K562 (cell line): ENCODE measurements around the gene PARD6B. TPM values are rescaled to one million over a fixed set of nuclear protein-coding genes. Genes with fewer than 3 reads are reported as not detected.

Experiments
- ATF2 ChIP-seq: sonication (generic); formaldehyde crosslinking; IDR thresholded peaks from 2 replicates; pipeline ENCODE4 v1.8.1; 2022; ENCODE audit warnings: missing genetic modification reagents
- BHLHE40 ChIP-seq: IDR thresholded peaks from 2 replicates; pipeline ENCODE4 v1.6.1; 2011; ENCODE audit warnings: low read length, improper control_type of control experiment
- CLOCK ChIP-seq: fragments of 250-450 bp; sonication (Bioruptor Pico); IDR thresholded peaks from 2 replicates; pipeline ENCODE4 v1.4.0; 2020; ENCODE audit warnings: mild to moderate bottlenecking, moderate library complexity, borderline replicate concordance
- ETS1 ChIP-seq: conservative IDR thresholded peaks from 2 replicates; pipeline ENCODE4 v1.6.1; 2011; ENCODE audit warnings: low read depth, mild to moderate bottlenecking, low read length; ENCODE audit not compliant: control insufficient read depth
- HMGXB4 ChIP-seq: sonication (generic); formaldehyde crosslinking; IDR thresholded peaks from 2 replicates; pipeline ENCODE4 v1.8.1; 2023; ENCODE audit warnings: mild to moderate bottlenecking, missing genetic modification reagents
- HNRNPUL1 ChIP-seq: fragments of 200-400 bp; formaldehyde crosslinking; IDR thresholded peaks from 2 replicates; pipeline ENCODE4 v1.6.1; 2017; ENCODE audit warnings: low read length
- MBD2 ChIP-seq: sonication (generic); IDR thresholded peaks from 2 replicates; pipeline ENCODE4 v1.6.1; 2016; ENCODE audit warnings: low read depth, borderline replicate concordance
- NCOA4 ChIP-seq: fragments of 450-650 bp; IDR thresholded peaks from 2 replicates; pipeline ENCODE4 v1.6.1; 2018; ENCODE audit warnings: mild to moderate bottlenecking; ENCODE audit not compliant: partially characterized antibody
- POLR2H ChIP-seq: IDR thresholded peaks from 2 replicates; pipeline ENCODE4 v1.6.1; 2016; ENCODE audit warnings: missing genetic modification characterization, low read depth, mild to moderate bottlenecking, control low read depth, missing compliant biosample characterization, moderate library complexity
- PTBP1 ChIP-seq: fragments of 200-400 bp; formaldehyde crosslinking; IDR thresholded peaks from 2 replicates; pipeline ENCODE4 v1.6.1; 2017; ENCODE audit warnings: low read depth, low read length
- SAP30 ChIP-seq: fragments of 200-600 bp; sonication (generic); IDR thresholded peaks from 2 replicates; pipeline ENCODE4 v1.6.1; 2012; ENCODE audit warnings: borderline replicate concordance, low read depth, mild to moderate bottlenecking, moderate library complexity, low read length, control low read depth, inconsistent platforms; ENCODE audit not compliant: insufficient read depth, poor library complexity, severe bottlenecking
- TRIM28 ChIP-seq: fragments of 450-650 bp; IDR thresholded peaks from 2 replicates; pipeline ENCODE4 v1.6.1; 2017
- WHSC1 ChIP-seq: IDR thresholded peaks from one replicate; pipeline ENCODE4 v1.6.1; 2012; ENCODE audit warnings: low read length, control low read depth, inconsistent platforms
- YY1 ChIP-seq, 3 experiments: IDR thresholded peaks; 2 replicates each; pipeline ENCODE4 v1.6.1; 2011; ENCODE audit warnings: low read length in 2 of 3, mild to moderate bottlenecking in 2 of 3, moderate library complexity in 2 of 3, borderline replicate concordance in 1 of 3, control low read depth in 1 of 3, low read depth in 1 of 3; ENCODE audit not compliant: insufficient read depth in 3 of 3, insufficient replicate concordance in 2 of 3, control insufficient read depth in 1 of 3, insufficient read length in 1 of 3; ENCODE audit errors: extremely low read depth in 1 of 3
- ZFP36 ChIP-seq: fragments of 150-350 bp; IDR thresholded peaks from 2 replicates; pipeline ENCODE4 v1.6.1; 2018; ENCODE audit warnings: low read length, low read depth; ENCODE audit not compliant: partially characterized antibody
- ZKSCAN8 ChIP-seq: fragments of 200-800 bp; sonication (Bioruptor generic); IDR thresholded peaks from 2 replicates; pipeline ENCODE4 v1.6.1; 2016; ENCODE audit warnings: missing genetic modification characterization, missing compliant biosample characterization
- ZNF384 ChIP-seq: IDR thresholded peaks from 2 replicates; pipeline ENCODE4 v1.6.1; 2012; ENCODE audit warnings: low read depth, low read length, improper control_type of control experiment
- ZNF436 ChIP-seq: fragments of 250-450, 450-650 bp; sonication (Bioruptor Pico); formaldehyde crosslinking; IDR thresholded peaks from 2 replicates; pipeline ENCODE4 v1.7.0; 2020; ENCODE audit warnings: mild to moderate bottlenecking
- ZNF507 ChIP-seq: conservative IDR thresholded peaks from 2 replicates; pipeline ENCODE4 v1.6.1; 2017; ENCODE audit warnings: missing genetic modification characterization, missing compliant biosample characterization
- polyA plus RNA-seq, 8 experiments: library from polyadenylated mRNA; depleted of rRNA in 4 of 8; stranded (reverse) in 5 of 8; unstranded in 3 of 8; fragments of >200 nt; fragmentation: Nextera tagmentation in 2 of 8; fragmentation: Illumina TruSeq in 1 of 8; extraction: Ambion mirVana in 2 of 8; extraction: Trizol in 1 of 8; gene quantifications; 2 replicates each; pipeline versions ENCODE4 v1.2.1 to v1.2.3, GENCODE V29; 2011 to 2014; ENCODE audit warnings: inconsistent platforms in 1 of 8, missing spikeins in 1 of 8
- total RNA-seq, 7 experiments: library from RNA; depleted of rRNA in 6 of 7; stranded (reverse); fragments of >200 nt in 6 of 7; fragmentation: Illumina TruSeq in 2 of 7; extraction: Trizol in 2 of 7; gene quantifications; 2 replicates each; pipeline versions ENCODE4 v1.2.1 to v1.2.3, GENCODE V29; 2011 to 2021; ENCODE audit warnings: low replicate concordance in 1 of 7

Gene PARD6B
- total and polyA plus RNA-seq, 9 of the 15 experiments (the other 6 are each of a cell fraction or from before 2014, with no cell fraction given) = 1.7 to 12.3 (median 5.5) TPM

- TF ChIP-seq CLOCK (no peak; the same call in 1 of the 2 replicates), HMGXB4 (CRISPR knock-in tag) (0 out of 2 replicates have a peak, but pooled peaks have one; percentile 52), ZNF384 (no peak), ZKSCAN8 (CRISPR knock-in tag) (peak; percentile 79; the same call in 1 of the 2 replicates), NCOA4 (peak; percentile 54), BHLHE40 (peak; percentile 58; the same call in 1 of the 2 replicates), ZNF507 (no peak), HNRNPUL1 (no peak), YY1 (IDR thresholded peaks at IDR 0.05; ENCODE audit: borderline replicate concordance in 1 of 3, control insufficient read depth in 1 of 3, extremely low read depth in 1 of 3, insufficient read depth in 3 of 3, insufficient read length in 1 of 3, insufficient replicate concordance in 2 of 3, low read depth in 1 of 3, low read length in 2 of 3) (peak; percentile 45 to 88 (median 74)), ZFP36 (peak; percentile 20), ATF2 (no peak), POLR2H (tag) (no peak), ZNF436 (no peak), SAP30 (peak; percentile 60), TRIM28 (0 out of 2 replicates have a peak, but pooled peaks have one; percentile 62), PTBP1 (no peak), MBD2 (peak; percentile 69; the same call in 1 of the 2 replicates), ETS1 (peak; percentile 96), WHSC1 (no peak)
These were observed 40.5 kb upstream of the PARD6B start, which contains the start of gene RIPOR3 (continued) for GRCh38 chr20:50690650-50691572.
